GM12872 (cell line): ENCODE data around the gene KIAA2012.

Source experiments
- TF ChIP-seq, protein P1 (sequence below): IDR thresholded peaks from 3 replicates; pipeline ENCODE4 v1.5.1; 2011; ENCODE audit warnings: low read depth, mild to moderate bottlenecking, low read length, moderate library complexity; ENCODE audit not compliant: insufficient read depth

Gene KIAA2012

GRCh38 chr2:202187570-202187969 is 114.5 kb downstream of the KIAA2012 start:
- TF ChIP-seq, protein P1, sequence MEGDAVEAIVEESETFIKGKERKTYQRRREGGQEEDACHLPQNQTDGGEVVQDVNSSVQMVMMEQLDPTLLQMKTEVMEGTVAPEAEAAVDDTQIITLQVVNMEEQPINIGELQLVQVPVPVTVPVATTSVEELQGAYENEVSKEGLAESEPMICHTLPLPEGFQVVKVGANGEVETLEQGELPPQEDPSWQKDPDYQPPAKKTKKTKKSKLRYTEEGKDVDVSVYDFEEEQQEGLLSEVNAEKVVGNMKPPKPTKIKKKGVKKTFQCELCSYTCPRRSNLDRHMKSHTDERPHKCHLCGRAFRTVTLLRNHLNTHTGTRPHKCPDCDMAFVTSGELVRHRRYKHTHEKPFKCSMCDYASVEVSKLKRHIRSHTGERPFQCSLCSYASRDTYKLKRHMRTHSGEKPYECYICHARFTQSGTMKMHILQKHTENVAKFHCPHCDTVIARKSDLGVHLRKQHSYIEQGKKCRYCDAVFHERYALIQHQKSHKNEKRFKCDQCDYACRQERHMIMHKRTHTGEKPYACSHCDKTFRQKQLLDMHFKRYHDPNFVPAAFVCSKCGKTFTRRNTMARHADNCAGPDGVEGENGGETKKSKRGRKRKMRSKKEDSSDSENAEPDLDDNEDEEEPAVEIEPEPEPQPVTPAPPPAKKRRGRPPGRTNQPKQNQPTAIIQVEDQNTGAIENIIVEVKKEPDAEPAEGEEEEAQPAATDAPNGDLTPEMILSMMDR: no peak

GRCh38 chr2:202193305-202193704 is 120.2 kb downstream of the KIAA2012 start:
- TF ChIP-seq, protein P1: no peak

DNA sequence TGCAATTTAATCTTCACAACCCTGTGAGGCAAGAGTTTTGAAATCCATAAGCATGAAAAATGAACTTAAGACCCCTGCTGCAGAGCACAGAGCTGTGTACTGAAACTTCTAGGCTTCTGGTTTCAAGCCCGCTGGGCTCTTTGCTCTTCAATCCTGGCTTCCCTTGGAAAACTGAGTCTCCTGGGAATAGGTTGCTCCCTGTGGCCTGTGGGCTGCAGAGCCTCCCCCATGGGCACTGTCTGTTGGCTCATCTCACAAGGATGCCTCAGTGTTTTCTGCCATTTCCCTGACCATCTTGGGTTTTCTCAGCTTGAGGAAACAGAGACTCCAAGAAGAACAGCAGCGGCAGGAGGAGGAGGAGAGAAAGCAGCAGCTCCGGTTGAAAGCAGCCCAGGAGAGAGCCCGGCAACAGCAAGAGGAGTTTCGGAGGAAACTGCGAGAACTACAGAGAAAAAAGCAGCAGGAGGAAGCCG is 120.9 kb downstream of the KIAA2012 start:
- TF ChIP-seq, protein P1: no peak

GRCh38 chr2:202194418-202194817 is 121.4 kb downstream of the KIAA2012 start:
- TF ChIP-seq, protein P1: no peak

DNA sequence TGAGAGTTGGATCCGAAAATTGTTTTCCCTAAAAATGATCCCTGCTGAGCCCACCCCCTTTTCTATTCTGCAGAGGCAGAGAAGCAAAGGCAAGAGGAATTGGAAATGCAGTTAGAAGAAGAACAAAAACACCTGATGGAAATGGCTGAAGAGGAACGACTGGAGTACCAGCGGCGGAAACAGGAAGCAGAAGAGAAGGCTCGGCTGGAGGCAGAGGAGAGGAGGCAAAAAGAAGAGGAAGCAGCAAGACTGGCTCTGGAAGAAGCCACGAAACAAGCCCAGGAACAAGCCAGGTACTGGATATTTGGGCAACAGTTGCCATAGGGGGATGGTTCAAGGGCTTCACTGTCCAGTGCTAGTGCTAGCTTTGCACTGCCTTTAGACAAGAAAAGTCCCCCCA is 123.7 kb downstream of the KIAA2012 start:
- TF ChIP-seq, protein P1: no peak

DNA sequence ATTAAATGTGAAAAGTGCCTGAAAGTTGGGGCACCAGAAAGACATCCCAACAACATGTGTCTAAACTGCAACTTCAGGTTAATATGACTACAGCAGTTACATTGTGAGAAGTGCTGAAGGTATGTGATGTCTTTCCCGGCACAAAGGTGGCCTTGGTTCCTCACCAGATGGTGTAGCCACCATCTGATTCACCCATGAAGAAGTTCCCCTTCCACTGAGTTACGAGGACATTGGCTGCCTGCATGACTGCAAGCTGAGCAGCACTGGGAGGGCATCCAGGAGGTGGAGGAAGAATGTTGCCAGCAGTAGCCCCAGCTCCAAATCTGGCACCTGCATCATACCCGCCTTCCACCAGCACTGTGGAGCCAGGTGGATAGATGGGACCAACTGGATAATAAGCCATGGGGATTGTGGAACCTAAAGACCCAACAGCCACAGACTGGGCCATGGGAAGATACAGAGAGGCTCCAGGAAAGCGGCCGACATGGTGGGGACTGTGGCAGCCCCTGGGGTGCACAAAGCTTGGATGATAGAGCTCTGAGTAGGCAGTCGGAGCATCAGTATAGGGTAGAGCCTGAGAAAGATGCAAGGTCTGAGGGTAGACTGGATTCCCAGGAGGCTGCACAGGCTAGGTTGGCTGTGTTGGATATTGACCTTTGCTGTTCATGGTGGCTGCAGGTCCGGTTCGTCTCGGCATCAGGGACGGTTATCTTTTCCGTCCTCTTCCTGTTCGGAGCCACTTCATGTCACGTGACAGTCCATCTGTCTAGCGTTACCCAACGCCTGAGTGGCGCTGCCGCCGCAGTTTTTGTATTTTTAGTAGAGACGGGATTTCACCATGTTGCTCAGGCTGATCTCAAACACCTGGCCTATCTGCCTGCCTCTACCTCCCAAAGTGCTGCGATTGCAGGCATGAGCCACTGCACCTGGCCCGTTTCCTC is 128.4 kb downstream of the KIAA2012 start:
- TF ChIP-seq, protein P1: no peak

- TF ChIP-seq, protein P1: no peak
Observed at GRCh38 chr2:202203348-202203747, 130.3 kb downstream of the KIAA2012 start.
